WTC11 (cell line): ENCODE data around the gene CCDC15. TPM values are rescaled to one million over a fixed set of nuclear protein-coding genes. Genes with fewer than 3 reads are reported as not detected.

ENCODE experiments used
- ATAC-seq: fragments of 200-7000 bp; cut with Tn5 transposase; 2 replicates; pipeline ENCODE4 v1.10.0; 2021; ENCODE audit warnings: mild to moderate bottlenecking, moderate library complexity
- CTCF ChIA-PET: fragments of 300-600 bp; sonication (Branson Sonifier 250); formaldehyde crosslinking; loops from one replicate; lab custom pipeline; 2021; ENCODE audit warnings: antibody characterized with exemption; lab: Charles Lee
- POLR2A ChIA-PET: fragments of 350-600 bp; sonication (Branson Sonifier 250); formaldehyde crosslinking; loops from one replicate; lab custom pipeline; 2021; ENCODE audit warnings: antibody characterized with exemption; lab: Charles Lee
- DNase-seq: peaks from one replicate; pipeline ENCODE4 v3.0.0; 2021; ENCODE audit warnings: low spot score
- H3K27ac Mint-ChIP-seq: 2 replicates; pipeline ENCODE4 v1.8.0; 2021; ENCODE audit warnings: mixed read lengths
- H3K27me3 Mint-ChIP-seq: 2 replicates; pipeline ENCODE4 v1.8.0; 2021; ENCODE audit warnings: low read depth, mild to moderate bottlenecking, moderate library complexity, mixed read lengths
- H3K36me3 Mint-ChIP-seq: 2 replicates; pipeline ENCODE4 v1.8.0; 2021; ENCODE audit warnings: mixed read lengths
- H3K4me1 Mint-ChIP-seq: 2 replicates; pipeline ENCODE4 v1.8.0; 2022; ENCODE audit warnings: mixed read lengths
- H3K4me3 Mint-ChIP-seq: 2 replicates; pipeline ENCODE4 v1.8.0; 2021; ENCODE audit warnings: mild to moderate bottlenecking, moderate library complexity, mixed read lengths
- H3K9me3 Mint-ChIP-seq: 2 replicates; pipeline ENCODE4 v1.8.0; 2021; ENCODE audit warnings: mixed read lengths
- CBFB ChIP-seq: sonication (generic); formaldehyde crosslinking; IDR thresholded peaks from 2 replicates; pipeline ENCODE4 v1.8.1; 2022; ENCODE audit warnings: mild to moderate bottlenecking, low read depth, missing genetic modification reagents
- CDX4 ChIP-seq: fragments of 250-450 bp; sonication (Bioruptor Pico); IDR thresholded peaks from 2 replicates; pipeline ENCODE4 v1.9.0; 2021; ENCODE audit warnings: moderate library complexity, mild to moderate bottlenecking, inconsistent platforms, borderline replicate concordance
- E2F5 ChIP-seq: sonication (generic); formaldehyde crosslinking; IDR thresholded peaks from 2 replicates; pipeline ENCODE4 v1.8.1; 2022; ENCODE audit warnings: mild to moderate bottlenecking, moderate library complexity, missing genetic modification reagents
- EMX1 ChIP-seq: fragments of 250-450 bp; sonication (Bioruptor Pico); IDR thresholded peaks from 2 replicates; pipeline ENCODE4 v1.8.0; 2021; ENCODE audit warnings: mild to moderate bottlenecking
- ETV6 ChIP-seq: sonication (generic); formaldehyde crosslinking; IDR thresholded peaks from 2 replicates; pipeline ENCODE4 v1.8.1; 2022; ENCODE audit warnings: mild to moderate bottlenecking, missing genetic modification reagents
- FOXJ3 ChIP-seq: sonication (generic); formaldehyde crosslinking; IDR thresholded peaks from 2 replicates; pipeline ENCODE4 v1.9.0; 2021; ENCODE audit warnings: missing genetic modification reagents, mild to moderate bottlenecking, borderline replicate concordance
- HMGA2 ChIP-seq: fragments of 250-450 bp; sonication (Bioruptor Pico); IDR thresholded peaks from 2 replicates; pipeline ENCODE4 v1.4.0; 2021; ENCODE audit warnings: mild to moderate bottlenecking, moderate library complexity
- NR3C1 ChIP-seq: sonication (generic); formaldehyde crosslinking; conservative IDR thresholded peaks from 2 replicates; pipeline ENCODE4 v1.8.1; 2023; ENCODE audit warnings: low read depth, mild to moderate bottlenecking, missing genetic modification reagents
- PREB ChIP-seq: sonication (generic); formaldehyde crosslinking; IDR thresholded peaks from 2 replicates; pipeline ENCODE4 v1.8.1; 2022; ENCODE audit warnings: mild to moderate bottlenecking, missing genetic modification reagents, moderate library complexity, borderline replicate concordance
- RELA ChIP-seq: sonication (generic); formaldehyde crosslinking; IDR thresholded peaks from 2 replicates; pipeline ENCODE4 v1.8.1; 2022; ENCODE audit warnings: missing genetic modification reagents, mild to moderate bottlenecking, borderline replicate concordance
- ZBTB21 ChIP-seq: sonication (generic); formaldehyde crosslinking; IDR thresholded peaks from 2 replicates; pipeline ENCODE4 v1.8.1; 2023; ENCODE audit warnings: mild to moderate bottlenecking, missing genetic modification reagents, borderline replicate concordance
- total RNA-seq: library from RNA; stranded (reverse); gene quantifications from 3 replicates; pipeline ENCODE4 v1.2.3, GENCODE V29; 2021
- TF ChIP-seq, protein P1 (sequence below): sonication (generic); formaldehyde crosslinking; IDR thresholded peaks from 2 replicates; pipeline ENCODE4 v1.8.0; 2022; ENCODE audit warnings: mild to moderate bottlenecking, missing genetic modification reagents
- TF ChIP-seq, protein P2 (sequence below): sonication (generic); formaldehyde crosslinking; IDR thresholded peaks from 2 replicates; pipeline ENCODE4 v1.8.1; 2022; ENCODE audit warnings: low read depth, missing genetic modification reagents, borderline replicate concordance
- TF ChIP-seq, protein P3 (sequence below): fragments of 250-450 bp; sonication (Bioruptor Pico); conservative IDR thresholded peaks from 2 replicates; pipeline ENCODE4 v1.9.0; 2021; ENCODE audit warnings: mild to moderate bottlenecking
- TF ChIP-seq, protein P4 (sequence below): fragments of 200-600 bp; IDR thresholded peaks from 2 replicates; pipeline ENCODE4 v1.8.0; 2022; ENCODE audit warnings: antibody characterized with exemption
- TF ChIP-seq, protein P5 (sequence below): sonication (generic); formaldehyde crosslinking; IDR thresholded peaks from 2 replicates; pipeline ENCODE4 v1.8.0; 2023; ENCODE audit warnings: missing genetic modification reagents, mild to moderate bottlenecking, borderline replicate concordance
- TF ChIP-seq, protein P6 (sequence below): sonication (generic); formaldehyde crosslinking; IDR thresholded peaks from 2 replicates; pipeline ENCODE4 v1.8.1; 2023; ENCODE audit warnings: mild to moderate bottlenecking, missing genetic modification reagents
- TF ChIP-seq, protein P7 (sequence below): sonication (generic); formaldehyde crosslinking; IDR thresholded peaks from 2 replicates; pipeline ENCODE4 v1.8.1; 2023; ENCODE audit warnings: mild to moderate bottlenecking, moderate library complexity, missing genetic modification reagents

CCDC15 gene
- total RNA-seq, 1 experiment from 2014 or later: 2.4 TPM

DNA sequence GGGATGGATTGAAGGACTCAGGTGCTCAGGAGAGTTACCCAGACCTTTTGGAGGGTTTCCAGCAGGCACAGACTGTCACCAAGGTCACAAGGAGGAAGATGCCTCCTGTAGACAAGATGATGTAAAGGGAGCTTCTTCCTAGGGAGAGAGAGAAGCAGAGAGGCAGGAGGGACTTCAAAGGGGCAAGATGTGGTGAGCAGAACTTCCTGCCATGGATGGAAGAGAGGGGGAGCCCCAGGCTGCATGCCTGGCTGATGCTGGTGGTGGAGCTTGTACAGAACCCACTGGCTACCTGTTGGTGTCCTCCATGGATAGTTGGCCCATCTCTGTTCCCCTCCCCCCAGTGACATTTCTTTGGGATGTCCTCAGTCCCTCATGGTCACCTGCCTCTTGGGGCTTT is 30.7 kb upstream of the CCDC15 start:
- peaks cover 80% of the 10 kb centered on the region for H3K27me3 Mint-ChIP-seq
- ChIA-PET POLR2A (no interaction called here), CTCF (interaction anchor here (1.4 kb wide), 1 partner anchor 58 kb away, joined by 3 read pairs; the partner anchor contains the start of gene ROBO3)
- no peak for DNase-seq
- no peaks in the 10 kb centered on the region; the same call in 1 of the 2 replicates for H3K36me3 Mint-ChIP-seq
- no peak overlapping the region for H3K4me3 Mint-ChIP-seq
- H3K9me3 Mint-ChIP-seq: no peaks in the 10 kb centered on the region
- TF ChIP-seq CBFB (CRISPR knock-in tag) (no peak), RELA (CRISPR knock-in tag) (no peak), PREB (CRISPR knock-in tag) (no peak), CDX4 (no peak), E2F5 (CRISPR knock-in tag) (no peak), ZBTB21 (CRISPR knock-in tag) (no peak), EMX1 (CRISPR knock-in tag) (no peak), HMGA2 (CRISPR knock-in tag) (no peak), NR3C1 (no peak), FOXJ3 (no peak), ETV6 (CRISPR knock-in tag) (no peak)
- TF ChIP-seq, protein P1, sequence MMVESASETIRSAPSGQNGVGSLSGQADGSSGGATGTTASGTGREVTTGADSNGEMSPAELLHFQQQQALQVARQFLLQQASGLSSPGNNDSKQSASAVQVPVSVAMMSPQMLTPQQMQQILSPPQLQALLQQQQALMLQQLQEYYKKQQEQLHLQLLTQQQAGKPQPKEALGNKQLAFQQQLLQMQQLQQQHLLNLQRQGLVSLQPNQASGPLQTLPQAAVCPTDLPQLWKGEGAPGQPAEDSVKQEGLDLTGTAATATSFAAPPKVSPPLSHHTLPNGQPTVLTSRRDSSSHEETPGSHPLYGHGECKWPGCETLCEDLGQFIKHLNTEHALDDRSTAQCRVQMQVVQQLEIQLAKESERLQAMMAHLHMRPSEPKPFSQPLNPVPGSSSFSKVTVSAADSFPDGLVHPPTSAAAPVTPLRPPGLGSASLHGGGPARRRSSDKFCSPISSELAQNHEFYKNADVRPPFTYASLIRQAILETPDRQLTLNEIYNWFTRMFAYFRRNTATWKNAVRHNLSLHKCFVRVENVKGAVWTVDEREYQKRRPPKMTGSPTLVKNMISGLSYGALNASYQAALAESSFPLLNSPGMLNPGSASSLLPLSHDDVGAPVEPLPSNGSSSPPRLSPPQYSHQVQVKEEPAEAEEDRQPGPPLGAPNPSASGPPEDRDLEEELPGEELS: no peak
- TF ChIP-seq, protein P2, sequence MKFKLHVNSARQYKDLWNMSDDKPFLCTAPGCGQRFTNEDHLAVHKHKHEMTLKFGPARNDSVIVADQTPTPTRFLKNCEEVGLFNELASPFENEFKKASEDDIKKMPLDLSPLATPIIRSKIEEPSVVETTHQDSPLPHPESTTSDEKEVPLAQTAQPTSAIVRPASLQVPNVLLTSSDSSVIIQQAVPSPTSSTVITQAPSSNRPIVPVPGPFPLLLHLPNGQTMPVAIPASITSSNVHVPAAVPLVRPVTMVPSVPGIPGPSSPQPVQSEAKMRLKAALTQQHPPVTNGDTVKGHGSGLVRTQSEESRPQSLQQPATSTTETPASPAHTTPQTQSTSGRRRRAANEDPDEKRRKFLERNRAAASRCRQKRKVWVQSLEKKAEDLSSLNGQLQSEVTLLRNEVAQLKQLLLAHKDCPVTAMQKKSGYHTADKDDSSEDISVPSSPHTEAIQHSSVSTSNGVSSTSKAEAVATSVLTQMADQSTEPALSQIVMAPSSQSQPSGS (CRISPR knock-in tag): no peak
- TF ChIP-seq, protein P3, sequence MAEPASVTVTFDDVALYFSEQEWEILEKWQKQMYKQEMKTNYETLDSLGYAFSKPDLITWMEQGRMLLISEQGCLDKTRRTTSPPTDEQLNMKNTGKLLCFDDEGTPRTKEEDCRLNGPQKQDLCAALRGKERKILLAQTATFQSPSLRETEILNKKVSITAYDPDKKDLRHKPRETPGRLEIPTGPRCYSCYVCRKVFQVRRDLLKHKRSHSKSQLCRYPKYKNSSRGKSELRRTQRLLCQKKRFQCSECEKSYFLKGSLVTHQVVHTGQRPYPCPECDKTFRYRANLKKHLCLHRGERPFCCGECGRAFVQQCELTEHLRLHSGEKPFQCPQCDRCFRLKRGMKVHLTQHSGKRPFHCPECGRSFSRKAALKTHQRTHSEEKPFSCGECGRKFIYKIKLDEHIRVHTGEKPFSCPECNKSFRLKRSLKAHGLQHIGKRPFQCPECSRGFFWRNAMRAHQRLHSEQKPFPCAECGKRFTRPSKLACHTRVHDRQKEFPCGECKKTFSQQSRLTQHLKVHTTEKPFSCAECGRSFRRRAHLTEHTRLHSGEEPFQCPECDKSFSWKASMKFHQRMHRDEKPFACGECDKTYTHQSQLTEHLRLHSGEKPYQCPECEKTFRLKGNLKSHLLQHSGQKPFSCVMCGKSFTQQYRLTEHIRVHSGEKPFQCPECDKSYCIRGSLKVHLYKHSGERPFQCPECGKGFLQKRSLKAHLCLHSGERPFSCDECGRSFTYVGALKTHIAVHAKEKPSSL (CRISPR knock-in tag): no peak
- TF ChIP-seq, protein P4, sequence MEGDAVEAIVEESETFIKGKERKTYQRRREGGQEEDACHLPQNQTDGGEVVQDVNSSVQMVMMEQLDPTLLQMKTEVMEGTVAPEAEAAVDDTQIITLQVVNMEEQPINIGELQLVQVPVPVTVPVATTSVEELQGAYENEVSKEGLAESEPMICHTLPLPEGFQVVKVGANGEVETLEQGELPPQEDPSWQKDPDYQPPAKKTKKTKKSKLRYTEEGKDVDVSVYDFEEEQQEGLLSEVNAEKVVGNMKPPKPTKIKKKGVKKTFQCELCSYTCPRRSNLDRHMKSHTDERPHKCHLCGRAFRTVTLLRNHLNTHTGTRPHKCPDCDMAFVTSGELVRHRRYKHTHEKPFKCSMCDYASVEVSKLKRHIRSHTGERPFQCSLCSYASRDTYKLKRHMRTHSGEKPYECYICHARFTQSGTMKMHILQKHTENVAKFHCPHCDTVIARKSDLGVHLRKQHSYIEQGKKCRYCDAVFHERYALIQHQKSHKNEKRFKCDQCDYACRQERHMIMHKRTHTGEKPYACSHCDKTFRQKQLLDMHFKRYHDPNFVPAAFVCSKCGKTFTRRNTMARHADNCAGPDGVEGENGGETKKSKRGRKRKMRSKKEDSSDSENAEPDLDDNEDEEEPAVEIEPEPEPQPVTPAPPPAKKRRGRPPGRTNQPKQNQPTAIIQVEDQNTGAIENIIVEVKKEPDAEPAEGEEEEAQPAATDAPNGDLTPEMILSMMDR: no peak
- TF ChIP-seq, protein P5, sequence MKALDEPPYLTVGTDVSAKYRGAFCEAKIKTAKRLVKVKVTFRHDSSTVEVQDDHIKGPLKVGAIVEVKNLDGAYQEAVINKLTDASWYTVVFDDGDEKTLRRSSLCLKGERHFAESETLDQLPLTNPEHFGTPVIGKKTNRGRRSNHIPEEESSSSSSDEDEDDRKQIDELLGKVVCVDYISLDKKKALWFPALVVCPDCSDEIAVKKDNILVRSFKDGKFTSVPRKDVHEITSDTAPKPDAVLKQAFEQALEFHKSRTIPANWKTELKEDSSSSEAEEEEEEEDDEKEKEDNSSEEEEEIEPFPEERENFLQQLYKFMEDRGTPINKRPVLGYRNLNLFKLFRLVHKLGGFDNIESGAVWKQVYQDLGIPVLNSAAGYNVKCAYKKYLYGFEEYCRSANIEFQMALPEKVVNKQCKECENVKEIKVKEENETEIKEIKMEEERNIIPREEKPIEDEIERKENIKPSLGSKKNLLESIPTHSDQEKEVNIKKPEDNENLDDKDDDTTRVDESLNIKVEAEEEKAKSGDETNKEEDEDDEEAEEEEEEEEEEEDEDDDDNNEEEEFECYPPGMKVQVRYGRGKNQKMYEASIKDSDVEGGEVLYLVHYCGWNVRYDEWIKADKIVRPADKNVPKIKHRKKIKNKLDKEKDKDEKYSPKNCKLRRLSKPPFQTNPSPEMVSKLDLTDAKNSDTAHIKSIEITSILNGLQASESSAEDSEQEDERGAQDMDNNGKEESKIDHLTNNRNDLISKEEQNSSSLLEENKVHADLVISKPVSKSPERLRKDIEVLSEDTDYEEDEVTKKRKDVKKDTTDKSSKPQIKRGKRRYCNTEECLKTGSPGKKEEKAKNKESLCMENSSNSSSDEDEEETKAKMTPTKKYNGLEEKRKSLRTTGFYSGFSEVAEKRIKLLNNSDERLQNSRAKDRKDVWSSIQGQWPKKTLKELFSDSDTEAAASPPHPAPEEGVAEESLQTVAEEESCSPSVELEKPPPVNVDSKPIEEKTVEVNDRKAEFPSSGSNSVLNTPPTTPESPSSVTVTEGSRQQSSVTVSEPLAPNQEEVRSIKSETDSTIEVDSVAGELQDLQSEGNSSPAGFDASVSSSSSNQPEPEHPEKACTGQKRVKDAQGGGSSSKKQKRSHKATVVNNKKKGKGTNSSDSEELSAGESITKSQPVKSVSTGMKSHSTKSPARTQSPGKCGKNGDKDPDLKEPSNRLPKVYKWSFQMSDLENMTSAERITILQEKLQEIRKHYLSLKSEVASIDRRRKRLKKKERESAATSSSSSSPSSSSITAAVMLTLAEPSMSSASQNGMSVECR (CRISPR knock-in tag): no peak
- TF ChIP-seq, protein P6, sequence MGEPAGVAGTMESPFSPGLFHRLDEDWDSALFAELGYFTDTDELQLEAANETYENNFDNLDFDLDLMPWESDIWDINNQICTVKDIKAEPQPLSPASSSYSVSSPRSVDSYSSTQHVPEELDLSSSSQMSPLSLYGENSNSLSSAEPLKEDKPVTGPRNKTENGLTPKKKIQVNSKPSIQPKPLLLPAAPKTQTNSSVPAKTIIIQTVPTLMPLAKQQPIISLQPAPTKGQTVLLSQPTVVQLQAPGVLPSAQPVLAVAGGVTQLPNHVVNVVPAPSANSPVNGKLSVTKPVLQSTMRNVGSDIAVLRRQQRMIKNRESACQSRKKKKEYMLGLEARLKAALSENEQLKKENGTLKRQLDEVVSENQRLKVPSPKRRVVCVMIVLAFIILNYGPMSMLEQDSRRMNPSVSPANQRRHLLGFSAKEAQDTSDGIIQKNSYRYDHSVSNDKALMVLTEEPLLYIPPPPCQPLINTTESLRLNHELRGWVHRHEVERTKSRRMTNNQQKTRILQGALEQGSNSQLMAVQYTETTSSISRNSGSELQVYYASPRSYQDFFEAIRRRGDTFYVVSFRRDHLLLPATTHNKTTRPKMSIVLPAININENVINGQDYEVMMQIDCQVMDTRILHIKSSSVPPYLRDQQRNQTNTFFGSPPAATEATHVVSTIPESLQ (CRISPR knock-in tag): no peak
- TF ChIP-seq, protein P7, sequence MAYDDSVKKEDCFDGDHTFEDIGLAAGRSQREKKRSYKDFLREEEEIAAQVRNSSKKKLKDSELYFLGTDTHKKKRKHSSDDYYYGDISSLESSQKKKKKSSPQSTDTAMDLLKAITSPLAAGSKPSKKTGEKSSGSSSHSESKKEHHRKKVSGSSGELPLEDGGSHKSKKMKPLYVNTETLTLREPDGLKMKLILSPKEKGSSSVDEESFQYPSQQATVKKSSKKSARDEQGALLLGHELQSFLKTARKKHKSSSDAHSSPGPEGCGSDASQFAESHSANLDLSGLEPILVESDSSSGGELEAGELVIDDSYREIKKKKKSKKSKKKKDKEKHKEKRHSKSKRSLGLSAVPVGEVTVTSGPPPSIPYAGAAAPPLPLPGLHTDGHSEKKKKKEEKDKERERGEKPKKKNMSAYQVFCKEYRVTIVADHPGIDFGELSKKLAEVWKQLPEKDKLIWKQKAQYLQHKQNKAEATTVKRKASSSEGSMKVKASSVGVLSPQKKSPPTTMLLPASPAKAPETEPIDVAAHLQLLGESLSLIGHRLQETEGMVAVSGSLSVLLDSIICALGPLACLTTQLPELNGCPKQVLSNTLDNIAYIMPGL (CRISPR knock-in tag): no peak
- no peak for ATAC-seq
- H3K27ac Mint-ChIP-seq: no peak overlapping the region
- no peaks in the 10 kb centered on the region for H3K4me1 Mint-ChIP-seq
